CD4-positive, alpha-beta T cell treated with Interferon alpha-2 for 1 hour (primary cell): ENCODE results near the gene UBXN10.

Source experiments
- DNase-seq, 2 donors: peaks; one replicate each; pipeline ENCODE4 v3.0.0-alpha.2; 2020 to 2022

Gene UBXN10

GRCh38 chr1:20152599-20152930, 33.3 kb upstream of the UBXN10 start:
- DNase-seq = no peak

GRCh38 chr1:20153000-20153418, 32.9 kb upstream of the UBXN10 start:
- peak in 1 of 2 donors; percentile 19 for DNase-seq

GRCh38 chr1:20154301-20154831, 31.5 kb upstream of the UBXN10 start:
- no peak for DNase-seq

GRCh38 chr1:20158358-20159070, 27.4 kb upstream of the UBXN10 start:
- DNase-seq = no peak

GRCh38 chr1:20160034-20160433, 25.9 kb upstream of the UBXN10 start:
- DNase-seq = no peak

- no peak for DNase-seq
Measured at GRCh38 chr1:20164694-20165202, 21.1 kb upstream of the UBXN10 start.

- no peak for DNase-seq
Measured at GRCh38 chr1:20165522-20165951, 20.4 kb upstream of the UBXN10 start.

GRCh38 chr1:20166051-20166450, 19.8 kb upstream of the UBXN10 start:
- no peak for DNase-seq

GRCh38 chr1:20167126-20167525, 18.8 kb upstream of the UBXN10 start:
- no peak for DNase-seq

- DNase-seq = no peak
Measured at GRCh38 chr1:20168564-20169491, 17.1 kb upstream of the UBXN10 start.

GRCh38 chr1:20169932-20170331, 16.0 kb upstream of the UBXN10 start:
- DNase-seq = no peak

- DNase-seq = no peak
Measured at GRCh38 chr1:20172033-20172590, 13.8 kb upstream of the UBXN10 start.

- DNase-seq = no peak
Measured at GRCh38 chr1:20174937-20175666, 10.8 kb upstream of the UBXN10 start.

GRCh38 chr1:20178634-20179370, 7.1 kb upstream of the UBXN10 start:
- peak in 1 of 2 donors; percentile 13 for DNase-seq

GRCh38 chr1:20179371-20180128, 6.3 kb upstream of the UBXN10 start:
- DNase-seq = no peak

- DNase-seq = no peak
Measured at GRCh38 chr1:20180129-20180843, 5.6 kb upstream of the UBXN10 start.

GRCh38 chr1:20180844-20181207, 5.1 kb upstream of the UBXN10 start:
- no peak for DNase-seq

GRCh38 chr1:20182415-20182814, 3.5 kb upstream of the UBXN10 start:
- DNase-seq = no peak

- DNase-seq = no peak
Measured at GRCh38 chr1:20183035-20183434, 2.9 kb upstream of the UBXN10 start.

GRCh38 chr1:20183616-20184271, 2.2 kb upstream of the UBXN10 start:
- DNase-seq = no peak
